GM10266 (cell line): Measurements from ENCODE around the gene LYG1.
"Not testable (repeated sequence)": the region's sequence is repeated elsewhere in the genome, so short reads cannot be mapped to it uniquely, and the experiment has no call there.

Source experiments
- DNase-seq: peaks from one replicate; pipeline ENCODE4 v3.0.0; 2012; ENCODE audit errors: extremely low spot score
- TF ChIP-seq, protein P1 (sequence below): IDR thresholded peaks from 2 replicates; pipeline ENCODE4 v1.5.1; 2012; ENCODE audit warnings: mild to moderate bottlenecking, low read depth; ENCODE audit not compliant: control insufficient read depth, insufficient read depth; ENCODE audit errors: missing control alignments

The LYG1 gene

DNA sequence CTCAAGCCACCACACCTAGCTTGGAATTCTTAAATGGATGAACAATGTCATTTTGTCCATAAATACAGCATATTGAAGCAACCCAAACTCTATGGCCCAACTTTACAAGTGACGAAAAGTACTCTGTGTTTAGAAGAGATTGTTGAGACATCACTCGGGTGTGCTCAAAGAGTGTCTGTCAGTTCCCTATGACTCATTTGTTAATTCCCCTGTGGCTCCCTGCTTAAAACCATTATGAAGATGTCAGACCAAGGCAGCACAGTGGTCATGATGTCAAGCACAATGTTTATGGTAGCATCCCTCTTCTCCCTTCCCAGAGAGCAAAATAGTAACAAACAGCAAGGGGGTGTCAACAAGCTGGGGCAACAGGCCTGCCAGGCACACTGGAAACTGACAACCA lies 3.0 kb downstream of the LYG1 start:
- TF ChIP-seq, protein P1, sequence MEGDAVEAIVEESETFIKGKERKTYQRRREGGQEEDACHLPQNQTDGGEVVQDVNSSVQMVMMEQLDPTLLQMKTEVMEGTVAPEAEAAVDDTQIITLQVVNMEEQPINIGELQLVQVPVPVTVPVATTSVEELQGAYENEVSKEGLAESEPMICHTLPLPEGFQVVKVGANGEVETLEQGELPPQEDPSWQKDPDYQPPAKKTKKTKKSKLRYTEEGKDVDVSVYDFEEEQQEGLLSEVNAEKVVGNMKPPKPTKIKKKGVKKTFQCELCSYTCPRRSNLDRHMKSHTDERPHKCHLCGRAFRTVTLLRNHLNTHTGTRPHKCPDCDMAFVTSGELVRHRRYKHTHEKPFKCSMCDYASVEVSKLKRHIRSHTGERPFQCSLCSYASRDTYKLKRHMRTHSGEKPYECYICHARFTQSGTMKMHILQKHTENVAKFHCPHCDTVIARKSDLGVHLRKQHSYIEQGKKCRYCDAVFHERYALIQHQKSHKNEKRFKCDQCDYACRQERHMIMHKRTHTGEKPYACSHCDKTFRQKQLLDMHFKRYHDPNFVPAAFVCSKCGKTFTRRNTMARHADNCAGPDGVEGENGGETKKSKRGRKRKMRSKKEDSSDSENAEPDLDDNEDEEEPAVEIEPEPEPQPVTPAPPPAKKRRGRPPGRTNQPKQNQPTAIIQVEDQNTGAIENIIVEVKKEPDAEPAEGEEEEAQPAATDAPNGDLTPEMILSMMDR = no peak
- no peak for DNase-seq

DNA sequence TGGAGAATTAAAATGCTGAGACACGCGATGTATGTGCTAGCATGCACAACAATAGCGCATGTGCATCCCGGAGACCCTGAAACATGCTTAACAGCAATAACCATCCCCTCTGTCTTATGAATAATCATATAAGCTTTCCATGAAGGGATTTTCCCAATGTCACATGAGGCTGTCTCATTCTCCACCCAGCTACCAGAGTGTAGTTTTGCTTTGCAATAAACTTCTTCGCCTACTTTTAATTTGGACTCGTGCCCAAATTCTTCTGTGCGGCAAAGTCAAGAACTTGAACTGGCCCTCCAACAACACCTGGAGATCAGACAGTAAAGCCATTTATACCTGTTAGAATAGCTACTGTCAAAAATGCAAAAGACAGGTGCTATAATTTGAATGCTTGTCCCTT lies 15.5 kb downstream of the LYG1 start:
- TF ChIP-seq, protein P1 = no peak
- no peak for DNase-seq

DNA sequence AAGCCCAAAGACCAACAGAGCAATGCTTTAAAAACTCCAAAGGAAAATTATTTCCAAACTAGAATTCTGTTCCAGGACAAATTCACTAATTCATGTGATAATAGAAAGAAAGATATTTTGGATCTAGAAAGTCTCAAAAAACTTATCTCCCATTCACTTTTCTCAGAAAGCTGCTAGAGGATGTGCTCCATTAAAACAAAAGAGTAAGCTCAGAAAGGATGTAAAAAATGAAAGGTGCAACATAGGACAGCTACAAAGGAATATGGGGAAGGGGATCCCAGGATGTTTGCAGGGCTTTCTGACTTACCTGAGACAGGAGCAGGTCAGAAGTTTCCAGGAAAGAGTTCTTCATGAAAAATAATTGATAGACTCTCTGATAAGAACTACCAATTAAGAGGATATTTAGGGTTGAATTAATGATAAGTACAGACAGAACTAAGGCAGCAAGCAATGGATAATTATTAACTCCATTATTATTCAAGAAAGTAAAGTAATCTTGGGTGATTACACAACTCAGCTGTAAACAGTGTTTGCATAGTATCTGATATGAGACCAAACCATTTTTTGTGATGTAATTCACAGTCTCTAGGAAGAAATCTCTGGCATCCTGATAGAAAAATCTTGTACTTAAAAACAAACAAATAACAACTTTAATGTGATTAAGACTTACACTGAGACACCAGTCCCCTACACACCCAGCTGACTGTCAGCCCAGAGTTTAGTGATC lies 20.9 kb downstream of the LYG1 start:
- TF ChIP-seq, protein P1 = no peak
- DNase-seq = no peak

DNA sequence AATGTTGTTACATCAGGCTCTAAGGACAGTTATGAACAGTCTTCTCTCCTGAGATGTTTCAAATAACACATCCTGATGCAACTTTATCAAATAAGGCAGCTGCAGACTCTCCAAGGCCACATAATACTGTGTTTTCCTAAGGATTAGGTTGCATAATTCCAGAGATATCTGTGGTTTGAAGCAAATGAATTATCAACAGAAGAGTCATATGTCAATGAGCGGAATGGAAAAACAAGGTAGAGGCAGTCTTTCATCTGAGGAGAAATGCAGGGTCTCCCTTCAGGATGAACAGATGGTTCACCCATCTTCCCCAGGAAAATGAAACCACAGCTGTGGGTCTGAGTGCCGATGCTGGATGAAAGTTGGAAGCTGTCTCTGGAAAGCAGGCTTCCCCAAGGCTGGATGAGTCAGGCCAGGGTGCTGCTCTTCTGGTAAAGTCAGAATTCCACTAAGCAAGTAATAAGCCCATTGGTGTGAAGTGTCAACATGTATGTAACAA lies 22.2 kb downstream of the LYG1 start:
- DNase-seq = no peak

DNA sequence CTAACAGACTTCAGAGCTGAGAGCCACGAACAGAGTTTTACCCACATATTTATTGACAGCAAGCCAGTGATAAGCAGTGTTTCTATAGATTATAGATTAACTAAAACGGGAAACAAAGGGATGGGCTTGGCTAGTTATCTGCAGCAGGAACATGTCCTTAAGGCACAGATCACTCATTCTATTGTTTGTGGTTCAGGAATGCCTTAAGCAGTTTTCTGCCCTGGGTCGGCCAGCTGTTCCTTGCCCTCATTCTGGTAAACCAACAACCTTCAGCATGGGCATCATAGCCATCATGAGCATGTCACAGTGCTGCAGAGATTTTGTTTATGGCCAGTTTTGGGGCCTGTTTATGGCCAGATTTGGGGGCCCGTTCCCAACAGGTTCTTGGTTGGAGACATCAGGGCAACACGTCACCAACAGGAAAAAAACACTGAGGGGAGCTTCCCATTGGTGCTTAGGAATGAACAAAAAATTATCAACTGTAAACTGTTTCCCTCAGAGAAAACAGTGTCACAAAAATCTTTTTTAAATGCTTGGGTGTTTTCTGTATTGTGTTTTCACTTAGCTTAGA lies 22.7 kb downstream of the LYG1 start:
- not testable (repeated sequence) for DNase-seq

More for the DNA sequence above, 22.2 kb downstream of the LYG1 start:
- TF ChIP-seq, protein P1 = no peak

DNA sequence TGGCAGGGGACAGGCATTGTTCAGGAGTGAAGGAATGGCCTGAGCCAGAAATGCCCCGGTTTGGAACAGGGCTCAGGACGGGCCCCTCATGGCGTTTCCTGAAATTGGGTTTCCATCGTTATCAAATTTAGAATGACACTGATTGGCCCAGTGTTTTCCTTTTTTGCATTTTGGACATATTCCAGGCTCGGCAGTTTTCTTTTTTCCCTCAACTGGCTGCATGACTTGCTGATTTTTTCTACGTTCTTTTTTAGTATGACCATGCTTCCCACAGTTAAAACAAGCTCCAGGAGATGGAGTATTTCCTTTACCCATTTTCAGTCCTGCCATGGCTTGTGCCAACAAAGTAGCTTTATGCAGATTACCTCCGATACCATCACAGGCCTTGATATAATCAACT lies 25.1 kb downstream of the LYG1 start:
- TF ChIP-seq, protein P1 = no peak
- no peak for DNase-seq

DNA sequence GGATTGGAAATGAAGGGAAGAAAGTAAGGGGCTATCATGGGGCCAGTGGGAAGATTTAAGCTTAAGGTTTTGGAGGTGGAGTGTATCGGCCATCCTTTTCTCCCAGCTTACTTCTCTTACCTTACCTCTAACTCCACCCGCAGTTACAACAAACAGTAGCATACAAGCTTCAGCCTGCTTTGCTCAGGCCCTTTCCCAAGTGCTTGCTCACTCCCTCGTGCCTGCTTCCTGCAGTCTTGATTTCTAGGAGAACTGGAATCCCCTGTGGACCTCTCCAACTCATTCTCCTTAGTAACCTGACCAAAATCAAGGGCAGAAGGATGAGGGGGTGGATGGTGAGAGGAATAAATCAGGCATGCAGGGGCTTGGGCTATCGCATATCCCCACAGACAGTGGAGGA lies 39.8 kb downstream of the LYG1 start:
- no peak for DNase-seq
- TF ChIP-seq, protein P1 = no peak
